HG03103 (cell line): Measurements from ENCODE around the gene TMEM238.
A peak's percentile ranks its signal among the peaks of the same experiment; 100 is the strongest.
"Not testable (repeated sequence)": the region's sequence is repeated elsewhere in the genome, so short reads cannot be mapped to it uniquely, and the experiment has no call there.

Experiments used
- ATAC-seq: cut with Tn5 transposase; IDR thresholded peaks from one replicate; pipeline ENCODE4 v1.9.1; 2021; ENCODE audit warnings: low read depth; ENCODE audit not compliant: unreplicated experiment

The TMEM238 gene

GRCh38 chr19:55341595-55342531 is 42.2 kb downstream of the TMEM238 start:
- ATAC-seq = no peak

GRCh38 chr19:55341171-55341588 is 42.9 kb downstream of the TMEM238 start:
- ATAC-seq = no peak

- ATAC-seq = no peak
Observed at GRCh38 chr19:55340784-55341147, 43.3 kb downstream of the TMEM238 start.

GRCh38 chr19:55339889-55340783 is 44.0 kb downstream of the TMEM238 start:
- ATAC-seq = no peak

GRCh38 chr19:55339105-55339888 is 44.8 kb downstream of the TMEM238 start, which contains the start of gene KMT5C:
KMT5C (plus strand) TSS chr19:55339876; CDS start chr19:55341937, 2,061 bp downstream.
- ATAC-seq = peak; percentile 82

- ATAC-seq = no peak
Observed at GRCh38 chr19:55336101-55336500, 48.0 kb downstream of the TMEM238 start.

- no peak for ATAC-seq
Observed at GRCh38 chr19:55333870-55334269, 50.2 kb downstream of the TMEM238 start.

GRCh38 chr19:55329791-55330190 is 54.3 kb downstream of the TMEM238 start:
- not testable (repeated sequence) for ATAC-seq
